HUES6 (cell line): ENCODE results near the gene PRM2.

Experiments
- H3K27ac ChIP-seq: 2 replicates; pipeline ENCODE4 v1.7.0; 2013; ENCODE audit warnings: low read depth, mild to moderate bottlenecking, low read length, inconsistent platforms
- H3K27me3 ChIP-seq: 2 replicates; pipeline ENCODE4 v1.6.1; 2013; ENCODE audit warnings: low read length; ENCODE audit not compliant: control insufficient read depth, insufficient read depth
- H3K36me3 ChIP-seq: 2 replicates; pipeline ENCODE4 v1.6.1; 2013; ENCODE audit warnings: low read length; ENCODE audit not compliant: control insufficient read depth, insufficient read depth
- H3K4me1 ChIP-seq: 2 replicates; pipeline ENCODE4 v1.6.1; 2013; ENCODE audit warnings: low read length; ENCODE audit not compliant: control insufficient read depth, insufficient read depth
- H3K4me3 ChIP-seq: 2 replicates; pipeline ENCODE4 v1.5.1; 2013; ENCODE audit warnings: low read depth, low read length
- H3K9ac ChIP-seq: one replicate; pipeline ENCODE4 v1.6.1; 2013; ENCODE audit warnings: mild to moderate bottlenecking, low read length
- H3K9me3 ChIP-seq: 2 replicates; pipeline ENCODE4 v1.6.1; 2013; ENCODE audit warnings: low read depth, low read length; ENCODE audit not compliant: control insufficient read depth, insufficient read depth

PRM2 gene

DNA sequence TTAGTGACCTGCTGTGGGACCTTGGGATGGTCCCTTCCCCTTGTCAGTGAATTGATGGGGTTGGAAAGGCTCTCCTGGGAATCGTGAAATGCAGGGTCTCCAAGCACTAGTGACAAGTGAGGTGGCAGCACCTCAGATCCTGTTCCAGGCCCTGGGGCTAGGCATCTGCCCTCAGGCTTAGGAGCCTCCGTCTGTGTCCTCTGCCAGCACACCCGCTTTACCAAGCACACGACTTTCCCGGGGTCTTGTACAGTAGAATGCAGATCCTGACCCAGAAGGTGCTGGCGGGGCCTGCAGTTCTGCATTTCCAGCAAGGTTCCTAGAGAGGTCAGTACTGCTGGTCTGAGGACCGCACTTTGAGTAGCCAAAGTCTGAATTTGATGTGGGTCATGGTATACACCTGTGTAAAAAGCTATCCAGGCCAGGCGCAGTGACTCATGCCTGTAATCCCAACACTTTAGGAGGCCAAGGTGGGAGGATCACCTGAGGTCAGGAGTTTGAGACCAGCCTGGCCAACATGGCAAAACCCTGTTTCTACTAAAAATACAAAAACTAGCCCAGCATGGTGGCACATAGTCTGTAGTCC lies 38.1 kb upstream of the PRM2 start:
- peak overlapping the region; percentile 69 for H3K9ac ChIP-seq
- peak overlapping the region; percentile 78; the same call in 1 of the 2 replicates for H3K27ac ChIP-seq
- no peak overlapping the region for H3K4me3 ChIP-seq
- no peaks in the 10 kb centered on the region for H3K9me3 ChIP-seq
- H3K4me1 ChIP-seq, result peaks cover 54% of the 10 kb centered on the region
- no peaks in the 10 kb centered on the region for H3K27me3 ChIP-seq
- no peaks in the 10 kb centered on the region for H3K36me3 ChIP-seq

- Histone ChIP-seq H3K4me3 (no peak overlapping the region; the same call in 1 of the 2 replicates), H3K4me1 (peaks cover 57% of the 10 kb centered on the region), H3K27me3 (no peaks in the 10 kb centered on the region), H3K9ac (peak overlapping the region; percentile 69), H3K27ac (peak overlapping the region; percentile 78; the same call in 1 of the 2 replicates), H3K9me3 (no peaks in the 10 kb centered on the region), H3K36me3 (no peaks in the 10 kb centered on the region)
These were observed 37.4 kb upstream of the PRM2 start for GRCh38 chr16:11313493-11314308.

DNA sequence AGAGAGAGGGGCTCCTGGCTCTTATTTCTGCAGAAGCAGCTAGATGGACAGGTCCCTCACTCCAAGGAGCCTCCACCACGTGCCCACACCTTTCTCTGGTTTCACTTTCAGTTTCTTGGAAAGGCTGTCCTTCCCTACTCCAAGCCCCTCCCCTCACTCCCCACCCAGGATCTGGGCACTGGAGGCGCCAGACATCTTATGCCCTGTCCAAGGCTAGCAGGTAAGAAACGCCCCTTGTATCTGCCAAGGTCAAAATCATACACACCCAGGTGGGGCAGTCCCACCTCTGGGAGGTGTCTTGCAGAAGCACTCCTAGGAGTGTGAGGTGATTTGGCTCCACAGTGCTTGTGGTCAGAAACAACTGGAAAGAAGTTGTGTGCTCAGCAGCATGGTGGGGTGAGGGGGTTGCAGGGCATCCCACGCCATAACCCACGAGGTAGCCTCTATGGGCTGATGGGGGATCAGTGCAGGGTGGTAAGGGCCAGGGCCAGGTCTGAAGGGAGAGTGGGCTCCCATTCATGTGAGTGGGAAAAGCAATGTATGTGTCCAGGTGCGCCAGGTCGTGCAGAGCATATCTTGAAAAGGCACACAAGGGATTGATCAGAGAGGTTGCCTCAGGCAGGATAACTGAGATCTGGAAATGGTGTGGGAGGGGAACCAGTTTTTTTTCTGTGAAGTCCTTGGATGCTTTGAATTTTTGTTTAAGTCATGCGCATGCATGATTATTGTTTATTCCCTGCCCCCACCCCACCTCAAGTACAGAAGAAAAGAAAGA lies 36.6 kb upstream of the PRM2 start:
- Histone ChIP-seq H3K27me3 (no peaks in the 10 kb centered on the region), H3K9ac (peak overlapping the region; percentile 69), H3K36me3 (no peaks in the 10 kb centered on the region), H3K9me3 (no peaks in the 10 kb centered on the region), H3K27ac (peak overlapping the region; percentile 78), H3K4me3 (peak overlapping the region; percentile 36; the same call in 1 of the 2 replicates), H3K4me1 (peaks cover 65% of the 10 kb centered on the region)

DNA sequence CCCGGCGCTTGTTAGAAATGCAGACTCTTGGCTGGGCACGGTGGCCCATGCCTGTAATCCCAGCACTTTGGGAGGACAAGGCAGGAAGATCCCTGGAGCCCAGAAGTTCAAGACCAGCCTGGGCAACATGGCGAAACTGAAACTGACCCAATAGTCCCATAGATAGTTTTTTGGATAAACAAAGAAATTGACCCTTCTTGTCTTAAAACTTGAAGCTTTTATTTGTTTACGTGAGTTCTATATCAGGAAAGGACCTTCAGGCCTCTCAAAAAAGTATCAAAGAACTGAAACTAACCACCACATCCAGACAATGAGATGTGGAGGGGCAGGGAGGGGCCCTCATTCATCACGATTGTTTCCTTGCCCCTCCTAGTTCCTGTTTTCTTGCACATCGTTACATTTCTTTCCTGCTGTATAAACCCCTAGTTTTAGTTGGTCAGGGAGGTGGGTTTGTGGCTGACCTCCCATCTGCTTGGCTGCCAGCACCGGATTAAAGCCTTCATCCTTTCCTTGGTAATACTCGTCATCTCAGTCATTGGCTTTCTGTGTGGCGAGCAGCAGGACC lies 34.8 kb upstream of the PRM2 start:
- Histone ChIP-seq H3K4me3 (no peak overlapping the region), H3K9me3 (no peaks in the 10 kb centered on the region), H3K27ac (no peak overlapping the region), H3K4me1 (peaks cover 61% of the 10 kb centered on the region), H3K9ac (no peak overlapping the region), H3K27me3 (no peaks in the 10 kb centered on the region), H3K36me3 (no peaks in the 10 kb centered on the region)

DNA sequence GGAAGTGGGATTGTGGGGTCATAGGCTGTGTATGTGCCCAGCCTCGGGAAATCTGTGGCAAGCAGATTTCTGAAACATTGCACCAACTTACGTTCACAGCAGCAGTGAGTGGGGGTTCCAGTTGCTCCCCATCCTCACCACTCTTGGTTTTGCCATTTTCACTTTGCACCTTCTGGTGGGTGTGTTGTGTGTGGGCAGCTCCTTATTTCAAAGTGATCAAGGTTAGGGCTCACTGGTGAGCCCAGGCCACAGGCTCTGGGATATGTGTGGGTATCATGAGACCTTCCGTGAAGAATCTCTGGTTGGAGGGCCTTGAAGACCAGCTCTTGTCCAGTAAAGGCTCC lies 34.3 kb upstream of the PRM2 start:
- Histone ChIP-seq H3K36me3 (no peaks in the 10 kb centered on the region), H3K4me3 (no peak overlapping the region), H3K27ac (no peak overlapping the region)

GRCh38 chr16:11309895-11310633 lies 33.8 kb upstream of the PRM2 start:
- Histone ChIP-seq H3K36me3 (no peaks in the 10 kb centered on the region), H3K4me3 (no peak overlapping the region), H3K9me3 (no peaks in the 10 kb centered on the region), H3K4me1 (peaks cover 54% of the 10 kb centered on the region), H3K27me3 (no peaks in the 10 kb centered on the region), H3K9ac (no peak overlapping the region), H3K27ac (no peak overlapping the region)

More for the DNA sequence above, 34.3 kb upstream of the PRM2 start:
- no peaks in the 10 kb centered on the region for H3K27me3 ChIP-seq
- no peak overlapping the region for H3K9ac ChIP-seq
- H3K9me3 ChIP-seq, result no peaks in the 10 kb centered on the region
- peaks cover 57% of the 10 kb centered on the region for H3K4me1 ChIP-seq

- peaks cover 40% of the 10 kb centered on the region for H3K4me1 ChIP-seq
- no peak overlapping the region for H3K4me3 ChIP-seq
- no peak overlapping the region for H3K9ac ChIP-seq
- no peak overlapping the region for H3K27ac ChIP-seq
- no peaks in the 10 kb centered on the region for H3K36me3 ChIP-seq
- no peaks in the 10 kb centered on the region for H3K9me3 ChIP-seq
- no peaks in the 10 kb centered on the region for H3K27me3 ChIP-seq
These were observed 32.4 kb upstream of the PRM2 start for GRCh38 chr16:11308493-11309283.

DNA sequence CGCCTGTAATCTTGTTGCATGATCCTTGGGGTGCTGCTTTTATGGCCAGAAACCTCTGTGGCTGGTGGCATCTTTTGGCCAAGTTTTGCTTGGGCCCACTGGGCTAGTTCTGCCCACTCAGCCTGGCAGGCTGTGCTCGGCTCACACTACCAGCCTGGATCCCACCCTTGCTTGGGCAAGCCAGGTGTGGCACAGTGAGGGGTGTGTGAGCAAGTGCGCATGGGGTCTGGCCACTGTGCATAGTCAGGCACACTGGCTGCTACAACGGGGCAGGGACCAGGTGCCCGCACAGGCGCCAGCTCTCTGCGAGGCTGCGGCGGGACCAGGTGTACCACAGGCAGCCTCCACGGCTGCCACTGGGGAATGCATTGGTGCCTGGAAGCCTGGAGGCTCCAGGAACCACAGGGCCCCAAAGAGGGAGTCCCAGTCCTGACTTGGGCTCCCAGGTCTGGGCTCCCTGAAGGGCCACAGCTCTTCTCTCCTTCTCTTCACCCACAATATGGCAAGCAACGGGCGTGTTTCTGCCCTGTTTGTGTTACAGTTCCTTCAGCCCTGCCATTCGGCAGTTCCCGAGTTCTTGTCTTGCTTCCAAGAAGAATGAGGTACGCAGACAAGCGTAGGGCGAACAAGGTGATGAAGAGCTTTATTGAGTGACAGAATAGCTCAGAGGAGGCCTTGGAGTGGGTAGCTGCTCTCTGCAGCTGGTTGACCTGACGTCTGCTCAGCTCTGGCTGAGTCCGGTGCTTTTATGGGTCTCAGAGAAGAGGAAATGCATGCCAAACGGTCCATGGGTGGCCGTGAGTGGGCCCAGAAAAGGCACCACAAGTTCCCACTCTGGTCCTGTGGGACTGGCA lies 31.6 kb upstream of the PRM2 start:
- Histone ChIP-seq H3K9me3 (no peaks in the 10 kb centered on the region), H3K4me3 (no peak overlapping the region), H3K27me3 (no peaks in the 10 kb centered on the region), H3K4me1 (peaks cover 32% of the 10 kb centered on the region), H3K27ac (no peak overlapping the region), H3K36me3 (no peaks in the 10 kb centered on the region), H3K9ac (no peak overlapping the region)

GRCh38 chr16:11306997-11307638 lies 30.8 kb upstream of the PRM2 start:
- Histone ChIP-seq H3K9ac (peak overlapping the region; percentile 20), H3K27ac (peak overlapping the region; percentile 29; the same call in 1 of the 2 replicates), H3K9me3 (no peaks in the 10 kb centered on the region), H3K36me3 (no peaks in the 10 kb centered on the region), H3K4me1 (peaks cover 26% of the 10 kb centered on the region; the same call in 1 of the 2 replicates), H3K27me3 (no peaks in the 10 kb centered on the region), H3K4me3 (no peak overlapping the region)
